Activated naive CD4-positive, alpha-beta T cell treated with anti-CD3 and anti-CD28 coated beads, Interleukin-2, amount 10 ng/mL, durations not matched to agents 7 days and 5 days (primary cell): Measurements from ENCODE around the gene CATSPER1.

Experiments
- CTCF ChIA-PET: fragments of 350-600 bp; sonication (Branson Sonifier 250); formaldehyde crosslinking; loops from one replicate; lab custom pipeline; 2021; ENCODE audit warnings: antibody characterized with exemption; lab: Charles Lee
- DNase-seq: peaks from one replicate; pipeline ENCODE4 v3.0.0-alpha.2; 2020
- H3K27ac Mint-ChIP-seq: one replicate; pipeline ENCODE4 v1.8.0; 2021; ENCODE audit warnings: mild to moderate bottlenecking, moderate library complexity, mixed read lengths
- H3K27me3 Mint-ChIP-seq: one replicate; pipeline ENCODE4 v1.8.0; 2021; ENCODE audit warnings: mild to moderate bottlenecking, mixed read lengths
- H3K36me3 Mint-ChIP-seq: one replicate; pipeline ENCODE4 v1.8.0; 2021; ENCODE audit warnings: mixed read lengths
- H3K4me1 Mint-ChIP-seq: one replicate; pipeline ENCODE4 v1.8.0; 2021; ENCODE audit warnings: mixed read lengths
- H3K4me3 Mint-ChIP-seq: one replicate; pipeline ENCODE4 v1.8.0; 2021; ENCODE audit warnings: mild to moderate bottlenecking, moderate library complexity, mixed read lengths
- H3K9me3 Mint-ChIP-seq: one replicate; pipeline ENCODE4 v1.8.0; 2021; ENCODE audit warnings: mixed read lengths

The CATSPER1 gene

DNA sequence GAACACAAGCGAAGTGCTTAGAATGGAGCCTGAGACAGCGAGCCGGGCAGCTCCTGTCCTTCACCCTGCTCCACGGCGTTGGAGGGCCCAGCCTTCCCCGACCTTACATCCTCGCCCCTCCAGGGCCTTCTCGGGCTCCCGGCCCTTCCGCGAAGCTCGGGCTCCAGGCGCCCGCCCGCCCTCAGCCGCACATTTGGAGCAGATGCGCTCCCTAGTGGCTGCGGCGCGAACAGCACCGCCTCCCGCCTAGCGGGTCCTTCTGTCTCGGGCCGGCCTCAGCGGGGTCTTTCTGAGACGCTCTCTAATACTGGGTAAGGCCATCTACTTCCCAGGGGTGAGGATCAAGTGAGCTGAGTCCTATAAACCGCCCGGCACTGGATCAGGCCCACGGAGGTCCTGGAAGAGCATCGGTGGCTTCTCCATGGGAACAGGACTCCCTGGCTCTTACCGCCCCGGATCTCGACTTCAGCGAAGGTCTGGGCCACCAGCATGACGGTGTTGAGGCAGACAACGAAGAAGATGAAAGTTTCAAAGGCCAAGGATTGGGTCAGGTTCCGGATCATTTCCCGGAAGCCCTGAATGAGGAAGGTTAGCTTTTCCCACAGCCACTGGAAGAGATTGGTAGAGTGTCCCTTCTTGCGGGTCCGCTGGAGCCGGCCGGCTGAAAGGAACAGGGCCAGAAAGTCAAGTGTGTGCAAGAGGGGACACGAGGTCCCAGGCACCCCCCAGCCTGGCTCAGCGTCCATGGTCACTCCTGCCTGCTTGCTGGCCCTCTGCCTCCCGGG is 3.7 kb downstream of the CATSPER1 start:
- Mint-ChIP-seq H3K27me3 (peaks cover 52% of the 10 kb centered on the region), H3K27ac (no peak overlapping the region), H3K9me3 (no peaks in the 10 kb centered on the region), H3K4me3 (no peak overlapping the region), H3K36me3 (no peaks in the 10 kb centered on the region), H3K4me1 (peaks cover 16% of the 10 kb centered on the region)
- DNase-seq = peak; percentile 85
- CTCF ChIA-PET = interaction anchor here (0.6 to 3.5 kb wide), 31 partner anchors 9 to 317 kb away, joined by 3 to 32 read pairs (median 4); partner anchors contain the start of genes BANF1, CNIH2, CST6 and FIBP

DNA sequence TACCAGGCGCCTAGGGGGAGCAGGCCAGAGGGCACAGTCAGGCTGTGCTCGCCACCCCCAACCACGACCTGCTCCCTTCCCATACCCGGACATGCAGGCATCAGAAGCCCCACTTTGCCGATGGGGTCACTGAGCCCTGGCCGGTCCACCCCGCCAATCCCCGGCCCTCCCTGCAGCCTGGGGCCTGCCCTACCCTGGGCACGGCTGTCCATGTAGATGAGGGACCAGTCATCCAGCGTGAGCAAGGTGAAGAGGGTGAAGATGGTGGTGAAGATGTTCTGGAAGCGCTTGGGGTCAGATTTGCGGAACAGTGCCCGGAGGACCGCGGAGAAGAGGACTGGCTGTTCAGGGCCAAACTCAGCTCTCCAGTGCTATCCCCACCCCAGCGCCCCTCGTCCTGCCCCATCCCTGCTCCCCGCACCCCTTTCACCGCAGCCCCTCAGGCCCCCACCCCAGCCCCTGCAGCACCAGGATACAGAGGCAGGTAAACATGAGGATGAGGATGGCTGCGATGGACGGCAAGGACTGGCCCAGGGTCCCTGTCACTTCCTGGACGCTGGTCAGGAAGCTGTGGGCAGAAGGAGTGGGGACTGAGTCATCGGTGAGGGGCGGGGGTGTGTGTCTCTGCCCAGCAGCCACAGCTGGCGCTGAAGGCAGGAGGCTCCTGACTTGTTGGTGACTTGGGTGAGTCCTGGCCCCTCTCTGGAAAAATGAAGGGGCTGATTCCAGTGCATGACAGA is 5.5 kb downstream of the CATSPER1 start:
- H3K27ac Mint-ChIP-seq = no peak overlapping the region
- H3K36me3 Mint-ChIP-seq = no peaks in the 10 kb centered on the region
- H3K9me3 Mint-ChIP-seq = no peaks in the 10 kb centered on the region
- no peak overlapping the region for H3K4me3 Mint-ChIP-seq
- DNase-seq = peak; percentile 32
- CTCF ChIA-PET = interaction anchor here (2.8 kb wide), 1 partner anchor 11 kb away, joined by 15 read pairs; no protein-coding TSS in a partner anchor
- peaks cover 16% of the 10 kb centered on the region for H3K4me1 Mint-ChIP-seq
- peaks cover 45% of the 10 kb centered on the region for H3K27me3 Mint-ChIP-seq

DNA sequence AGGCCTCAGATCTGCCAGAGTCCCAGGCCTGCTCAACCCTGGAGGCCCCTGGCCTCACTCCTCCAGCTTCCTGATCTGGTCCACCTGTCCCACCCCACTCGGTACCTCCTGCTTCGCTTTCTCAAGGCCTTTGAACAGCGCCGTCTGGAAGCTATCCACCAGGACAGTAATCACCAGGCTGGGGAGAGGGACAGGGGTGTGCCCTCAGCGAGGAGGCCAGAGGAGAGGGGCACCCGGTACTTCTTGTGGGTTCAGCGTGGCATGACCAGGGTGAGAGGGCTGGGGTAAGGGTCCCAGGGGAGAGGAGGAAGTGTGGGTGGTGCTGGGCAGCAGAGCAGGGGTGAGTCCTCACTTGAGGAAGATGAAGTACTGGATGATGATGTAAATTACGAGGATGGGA is 6.1 kb downstream of the CATSPER1 start:
- DNase-seq = no peak
- no peak overlapping the region for H3K27ac Mint-ChIP-seq
- no peaks in the 10 kb centered on the region for H3K36me3 Mint-ChIP-seq
- H3K4me3 Mint-ChIP-seq = no peak overlapping the region
- peaks cover 42% of the 10 kb centered on the region for H3K27me3 Mint-ChIP-seq
- CTCF ChIA-PET = interaction anchor here (0.7 to 2.8 kb wide), 3 partner anchors 11 to 308 kb away, joined by 3 to 15 read pairs (median 4); partner anchors contain the start of gene KAT5
- no peaks in the 10 kb centered on the region for H3K9me3 Mint-ChIP-seq
- peaks cover 16% of the 10 kb centered on the region for H3K4me1 Mint-ChIP-seq

DNA sequence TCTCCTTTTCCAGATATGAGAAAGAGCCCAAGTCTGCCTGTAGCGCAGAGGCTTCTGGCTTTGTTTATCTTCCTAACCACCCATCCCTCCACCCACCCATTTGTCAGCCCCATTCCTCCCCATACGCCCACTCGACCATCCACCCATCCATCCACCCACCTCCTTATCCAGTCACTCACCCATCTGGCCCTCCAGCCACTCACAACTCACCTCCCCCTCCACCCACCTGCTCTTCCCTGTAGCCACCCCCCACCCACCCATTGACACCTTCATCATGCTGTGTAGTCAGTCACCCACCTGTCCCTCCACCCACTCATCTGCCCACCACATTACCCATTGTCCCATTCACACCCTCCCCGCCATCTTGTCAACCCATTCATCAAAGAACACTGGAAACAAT is 9.0 kb downstream of the CATSPER1 start:
- CTCF ChIA-PET = no interaction called here
- Mint-ChIP-seq H3K27me3 (peaks cover 41% of the 10 kb centered on the region), H3K4me3 (no peak overlapping the region), H3K36me3 (no peaks in the 10 kb centered on the region), H3K9me3 (no peaks in the 10 kb centered on the region), H3K4me1 (peaks cover 12% of the 10 kb centered on the region), H3K27ac (no peak overlapping the region)
- no peak for DNase-seq

DNA sequence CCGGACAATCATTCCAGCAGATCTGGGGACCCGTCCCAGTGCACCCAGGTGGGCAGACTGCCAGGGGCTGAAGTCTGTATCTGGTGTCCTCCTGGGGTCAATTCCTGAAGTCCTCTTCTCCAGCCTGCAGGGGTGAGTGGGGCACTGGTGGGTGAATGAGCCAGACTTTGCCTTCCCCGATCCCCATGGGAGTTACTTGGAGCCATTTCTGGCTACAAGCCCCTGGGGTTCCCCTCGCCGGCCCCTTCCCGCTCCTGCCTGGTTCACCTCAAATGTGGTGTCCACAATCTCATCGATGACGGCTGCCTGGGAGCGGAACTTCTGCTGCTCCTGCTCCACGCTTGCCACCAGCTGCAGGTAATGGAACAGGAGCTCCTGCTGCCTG is 9.5 kb downstream of the CATSPER1 start:
- no peak for DNase-seq
- Mint-ChIP-seq H3K4me1 (peaks cover 9% of the 10 kb centered on the region), H3K4me3 (no peak overlapping the region), H3K9me3 (no peaks in the 10 kb centered on the region), H3K36me3 (no peaks in the 10 kb centered on the region), H3K27me3 (peaks cover 43% of the 10 kb centered on the region), H3K27ac (no peak overlapping the region)
- CTCF ChIA-PET = no interaction called here

DNA sequence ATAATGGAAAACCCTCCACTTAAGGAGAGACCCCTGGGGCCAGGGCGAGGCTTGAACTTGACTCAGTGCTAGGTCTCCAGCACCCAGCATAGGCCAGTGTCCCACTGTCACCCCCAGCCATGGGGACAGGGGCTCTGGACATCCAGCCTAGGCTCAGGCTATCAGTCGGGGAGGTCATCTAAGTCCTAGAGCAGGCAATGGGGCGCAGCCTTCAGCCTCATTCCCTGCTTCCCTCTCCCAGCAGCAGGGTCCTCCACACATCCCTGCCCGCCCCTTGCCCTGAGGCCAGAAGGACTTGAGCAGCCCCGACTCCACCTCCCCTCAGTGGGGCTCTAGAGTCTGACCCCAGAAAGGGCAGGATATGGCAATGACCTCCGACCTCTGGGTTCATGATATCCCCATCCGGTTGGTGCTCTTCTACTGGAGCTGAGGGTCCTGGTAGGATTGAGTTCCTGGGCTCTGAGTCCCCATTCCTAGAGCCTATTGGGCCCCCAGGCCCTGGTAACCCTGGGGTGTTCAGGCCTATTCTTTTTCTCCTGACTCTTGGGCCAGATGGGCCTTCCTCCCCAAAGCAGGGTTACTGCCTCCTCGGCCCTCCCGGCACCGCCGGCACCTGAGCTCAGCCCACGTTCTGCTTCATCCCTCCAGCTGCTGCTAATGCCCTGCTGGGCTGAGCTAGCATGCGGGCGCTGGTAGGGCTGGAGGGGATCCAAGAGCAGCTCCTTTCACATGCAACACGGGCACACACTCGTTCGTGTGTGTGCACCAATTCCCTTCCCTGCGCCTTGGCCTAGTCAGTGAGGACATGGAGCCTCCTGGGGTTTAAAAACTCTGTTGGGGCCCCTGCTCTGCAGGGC is 10.1 kb downstream of the CATSPER1 start:
- no peaks in the 10 kb centered on the region for H3K9me3 Mint-ChIP-seq
- H3K27ac Mint-ChIP-seq = no peak overlapping the region
- H3K27me3 Mint-ChIP-seq = peaks cover 43% of the 10 kb centered on the region
- H3K4me3 Mint-ChIP-seq = no peak overlapping the region
- H3K36me3 Mint-ChIP-seq = no peaks in the 10 kb centered on the region
- no peak for DNase-seq
- CTCF ChIA-PET = interaction anchor here (0.5 kb wide), 1 partner anchor 247 kb away, joined by 4 read pairs; no protein-coding TSS in a partner anchor
- peaks cover 7% of the 10 kb centered on the region for H3K4me1 Mint-ChIP-seq

DNA sequence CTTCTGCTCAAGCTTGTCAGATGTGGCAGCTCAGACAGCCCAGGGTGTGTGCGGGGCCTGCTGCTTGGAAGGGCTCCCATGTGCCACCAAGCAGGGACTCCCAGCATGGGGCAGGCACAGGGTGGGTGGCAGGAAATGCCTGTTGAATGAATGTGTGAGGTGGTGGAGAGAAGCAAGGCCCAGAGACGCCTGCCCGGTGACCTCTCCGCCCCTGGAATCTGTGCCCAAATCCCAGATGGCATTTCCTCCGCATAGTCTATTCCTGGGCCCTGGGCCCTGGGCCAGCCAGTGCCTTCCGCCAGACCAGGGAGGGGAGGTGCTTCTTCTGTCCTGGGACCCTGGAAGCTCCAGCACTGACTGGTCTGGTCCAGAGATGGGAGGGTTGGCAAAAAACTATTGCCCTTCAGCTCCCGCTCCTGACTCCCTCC is 10.8 kb downstream of the CATSPER1 start:
- Mint-ChIP-seq H3K36me3 (no peaks in the 10 kb centered on the region), H3K4me3 (no peak overlapping the region), H3K9me3 (no peaks in the 10 kb centered on the region), H3K4me1 (peaks cover 4% of the 10 kb centered on the region), H3K27me3 (peaks cover 43% of the 10 kb centered on the region), H3K27ac (no peak overlapping the region)
- no peak for DNase-seq
- CTCF ChIA-PET = no interaction called here

DNA sequence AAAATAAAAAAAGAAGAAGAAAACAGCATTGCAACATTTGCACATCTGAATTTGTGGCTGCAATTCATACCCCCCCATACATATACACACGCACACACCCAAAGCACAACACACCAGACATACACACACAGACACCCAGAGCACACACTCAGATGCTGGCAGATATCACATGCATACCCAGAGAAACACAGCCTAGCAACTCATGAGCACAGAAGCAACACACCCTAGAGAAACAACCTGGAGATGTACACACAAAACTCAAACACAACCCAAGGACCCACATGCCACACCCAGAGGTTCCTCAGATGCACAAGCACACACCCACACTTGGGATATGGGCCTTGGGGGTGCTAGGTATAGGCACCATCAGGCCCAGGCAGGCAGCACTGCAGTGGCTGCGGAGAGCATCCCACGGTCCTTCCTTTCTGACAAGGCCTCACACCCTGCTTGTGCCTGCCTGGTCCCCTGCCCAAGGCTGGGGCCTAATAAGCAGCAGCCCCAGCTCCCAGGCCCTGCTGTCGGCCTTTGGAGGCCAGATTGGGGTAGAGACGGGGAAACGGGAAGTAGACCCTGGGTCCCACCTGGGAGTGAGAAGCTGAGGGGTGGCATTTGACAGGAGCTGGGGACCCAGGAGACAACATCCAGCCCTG is 11.3 kb downstream of the CATSPER1 start:
- peaks cover 43% of the 10 kb centered on the region for H3K27me3 Mint-ChIP-seq
- no peaks in the 10 kb centered on the region for H3K9me3 Mint-ChIP-seq
- no peak overlapping the region for H3K4me3 Mint-ChIP-seq
- CTCF ChIA-PET = no interaction called here
- peaks cover 2% of the 10 kb centered on the region for H3K4me1 Mint-ChIP-seq
- H3K36me3 Mint-ChIP-seq = no peaks in the 10 kb centered on the region
- no peak overlapping the region for H3K27ac Mint-ChIP-seq
- no peak for DNase-seq

DNA sequence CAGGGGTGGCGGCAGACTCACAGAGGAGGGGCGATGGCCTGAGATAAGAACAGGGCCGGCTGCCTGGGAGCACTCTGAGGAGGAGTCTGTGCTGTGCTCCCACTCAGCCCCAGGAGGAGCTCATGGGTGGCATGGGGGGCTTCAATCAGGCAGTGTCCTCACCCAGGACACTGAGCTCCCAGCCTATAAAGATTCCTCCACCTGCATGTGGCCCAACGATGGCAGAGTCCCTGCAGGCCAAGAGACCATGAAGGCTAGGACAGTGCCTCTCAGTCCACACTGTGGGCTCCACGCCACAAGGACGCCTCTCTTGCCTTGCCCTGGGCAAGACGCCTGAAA is 12.5 kb downstream of the CATSPER1 start:
- DNase-seq = no peak
- Mint-ChIP-seq H3K4me1 (peaks cover 2% of the 10 kb centered on the region), H3K9me3 (no peaks in the 10 kb centered on the region), H3K36me3 (no peaks in the 10 kb centered on the region), H3K4me3 (no peak overlapping the region), H3K27ac (no peak overlapping the region), H3K27me3 (peaks cover 45% of the 10 kb centered on the region)
- CTCF ChIA-PET = interaction anchor here (0.9 to 2.9 kb wide), 2 partner anchors 9 to 302 kb away, joined by 3 to 14 read pairs; no protein-coding TSS in a partner anchor

DNA sequence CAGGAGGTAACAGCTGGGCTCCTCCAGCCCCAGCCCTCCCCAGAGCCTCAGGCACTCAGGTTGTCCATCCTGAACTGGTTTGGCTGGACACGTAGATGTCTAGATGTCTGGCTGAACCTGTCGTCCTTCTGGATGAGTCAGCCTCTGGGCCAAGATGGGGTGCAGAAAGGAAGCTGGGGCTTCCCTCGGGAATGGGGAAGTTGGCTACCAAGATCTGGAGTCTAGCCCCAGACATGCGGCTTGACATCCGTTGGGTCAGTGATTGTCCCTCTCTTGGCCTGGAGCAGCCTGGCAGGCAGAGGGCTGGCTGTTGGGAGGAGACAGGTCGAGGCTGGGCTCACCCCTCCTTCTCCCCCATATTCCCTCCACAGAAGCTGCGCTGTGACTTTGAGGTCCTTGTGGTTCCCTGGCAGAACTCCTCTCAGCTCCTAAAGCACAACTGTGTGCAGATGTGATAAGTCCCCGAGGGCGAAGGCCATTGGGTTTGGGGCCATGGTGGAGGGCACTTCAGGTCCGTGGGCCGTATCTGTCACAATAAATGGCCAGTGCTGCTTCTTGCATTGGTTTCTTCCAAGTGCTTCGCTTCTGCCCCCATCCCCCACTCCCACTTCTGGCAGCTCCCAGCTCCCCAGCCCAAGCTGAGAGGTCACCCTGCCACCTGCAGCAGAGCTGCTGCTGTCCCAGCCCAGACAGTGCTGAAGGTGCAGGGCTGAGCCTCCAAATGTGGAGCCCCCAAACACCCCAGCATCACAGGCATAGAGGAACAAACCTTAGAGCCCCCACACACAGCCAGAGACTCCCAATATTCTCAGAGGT is 13.1 kb downstream of the CATSPER1 start:
- no peaks in the 10 kb centered on the region for H3K36me3 Mint-ChIP-seq

DNA sequence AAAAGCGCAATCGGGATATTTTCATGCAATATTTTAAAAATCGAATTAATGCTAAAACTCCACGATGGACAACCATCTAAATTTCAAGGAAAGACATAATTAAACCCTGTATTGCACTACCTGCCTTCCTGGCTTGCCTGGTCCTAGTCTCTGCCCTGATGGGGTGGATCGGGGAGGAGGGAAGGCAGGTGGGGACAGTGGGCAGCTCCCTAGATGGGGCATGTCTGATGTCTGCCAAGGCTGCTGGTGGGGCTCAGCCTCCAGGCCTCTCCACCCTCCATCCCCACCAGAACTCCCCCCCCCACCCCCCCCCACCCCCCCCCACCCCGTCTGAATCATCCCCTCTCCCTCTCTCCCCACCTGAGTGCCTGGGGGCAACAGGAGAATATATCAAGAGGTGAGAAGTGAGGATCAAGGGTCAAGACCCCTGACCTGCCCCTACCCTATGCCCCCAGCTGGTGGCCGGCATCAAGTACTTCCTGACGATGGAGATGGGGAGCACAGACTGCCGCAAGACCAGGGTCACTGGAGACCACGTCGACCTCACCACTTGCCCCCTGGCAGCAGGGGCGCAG is 13.8 kb downstream of the CATSPER1 start:
- DNase-seq = no peak
- no peak overlapping the region for H3K27ac Mint-ChIP-seq
- no peak overlapping the region for H3K4me3 Mint-ChIP-seq
- H3K4me1 Mint-ChIP-seq = peaks cover 2% of the 10 kb centered on the region
- H3K9me3 Mint-ChIP-seq = no peaks in the 10 kb centered on the region
- peaks cover 49% of the 10 kb centered on the region for H3K27me3 Mint-ChIP-seq
- no peaks in the 10 kb centered on the region for H3K36me3 Mint-ChIP-seq
- CTCF ChIA-PET = interaction anchor here (0.8 to 2.9 kb wide), 3 partner anchors 10 to 301 kb away, joined by 3 to 14 read pairs (median 3); partner anchors contain the start of gene SF3B2

More for the DNA sequence above, 13.1 kb downstream of the CATSPER1 start:
- H3K27ac Mint-ChIP-seq = no peak overlapping the region
- H3K27me3 Mint-ChIP-seq = peaks cover 49% of the 10 kb centered on the region
- H3K4me3 Mint-ChIP-seq = no peak overlapping the region
- H3K4me1 Mint-ChIP-seq = peaks cover 2% of the 10 kb centered on the region
- no peak for DNase-seq
- no peaks in the 10 kb centered on the region for H3K9me3 Mint-ChIP-seq
- CTCF ChIA-PET = interaction anchor here (0.9 to 2.9 kb wide), 2 partner anchors 9 to 302 kb away, joined by 3 to 14 read pairs; no protein-coding TSS in a partner anchor

DNA sequence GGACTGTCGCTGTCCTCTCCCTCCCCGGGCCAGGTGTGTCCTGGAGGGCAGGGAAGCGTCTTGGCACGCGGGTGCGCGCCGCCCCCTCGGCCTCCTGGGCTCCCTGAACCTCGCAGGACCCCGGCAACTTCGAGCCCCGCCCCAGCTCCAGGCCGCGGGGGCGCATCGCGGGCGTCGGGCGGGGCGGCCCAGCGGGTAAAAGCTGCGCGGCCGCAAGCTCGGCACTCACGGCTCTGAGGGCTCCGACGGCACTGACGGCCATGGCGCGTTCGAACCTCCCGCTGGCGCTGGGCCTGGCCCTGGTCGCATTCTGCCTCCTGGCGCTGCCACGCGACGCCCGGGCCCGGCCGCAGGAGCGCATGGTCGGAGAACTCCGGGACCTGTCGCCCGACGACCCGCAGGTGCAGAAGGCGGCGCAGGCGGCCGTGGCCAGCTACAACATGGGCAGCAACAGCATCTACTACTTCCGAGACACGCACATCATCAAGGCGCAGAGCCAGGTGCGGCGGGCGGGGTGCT is 14.4 kb downstream of the CATSPER1 start, which contains the start of gene CST6:
Gene CST6 (plus strand): TSS at position 224 of the 519 bp plus-strand sequence. CDS start 37 bp downstream, at position 261.
- no peak for DNase-seq
- H3K4me3 Mint-ChIP-seq = no peak within 1 kb of the TSS
- CTCF ChIA-PET = interaction anchor here (0.8 to 2.9 kb wide), 2 partner anchors 11 to 41 kb away, joined by 3 to 14 read pairs; partner anchors contain the start of gene SF3B2
- no peaks in the 10 kb centered on the region for H3K9me3 Mint-ChIP-seq
- no peak within 1 kb of the TSS for H3K27ac Mint-ChIP-seq
- H3K36me3 Mint-ChIP-seq = no peaks in the 10 kb centered on the region
- peaks cover 49% of the 10 kb centered on the region for H3K27me3 Mint-ChIP-seq
- H3K4me1 Mint-ChIP-seq = peaks cover 2% of the 10 kb centered on the region
